Measurements from ENCODE around the gene SH3PXD2B. TPM values are rescaled to one million over a fixed set of nuclear protein-coding genes. Genes with fewer than 3 reads are reported as not detected.

Gene SH3PXD2B
- total and polyA plus RNA-seq, 2 of the 13 experiments (the other 11 are each of a cell fraction or from before 2014, with no cell fraction given): 3.4 to 4.6 TPM

- TF ChIP-seq HDAC6 (IDR thresholded peaks at IDR 0.05; ENCODE audit: low read depth, low read length): no peak
- TF ChIP-seq SIN3A (IDR thresholded peaks at IDR 0.05; ENCODE audit: borderline replicate concordance, low read depth, low read length): peak; percentile 22; the same call in 1 of the 2 replicates
Observed at GRCh38 chr5:172283862-172284610, 170.3 kb downstream of the SH3PXD2B start (continued).

GRCh38 chr5:172283020-172283861, 171.1 kb downstream of the SH3PXD2B start, which contains the start of gene UBTD2:
Gene UBTD2 (minus strand): TSS chr5:172283764. CDS start chr5:172283665, 99 bp downstream.
- DNase-seq (ENCODE audit: low spot score): peak; percentile 45
- CTCF ChIA-PET (ENCODE audit: low intra/inter-chr PET ratio, low total read pairs): no interaction called here
- Histone ChIP-seq H3K4me2 (ENCODE audit: low read depth, low read length) (peak within 1 kb of the TSS; percentile 95), H3K4me3 (replicated peaks in 1 of 3; ENCODE audit: insufficient read depth in 1 of 3, low read depth in 2 of 3, low read length in 3 of 3) (peak within 1 kb of the TSS; percentile 82 to 89 (median 87)), H3K4me1 (ENCODE audit: insufficient read depth, low read length) (peaks cover 64% of the 10 kb centered on the region), H2AFZ (ENCODE audit: low read length) (peak within 1 kb of the TSS; percentile 78), H3K27ac (ENCODE audit: extremely low read length, insufficient read depth, low read length) (peak within 1 kb of the TSS; percentile 84), H3K27me3 (ENCODE audit: control insufficient read depth in 1 of 2, insufficient read depth in 2 of 2, low read length in 2 of 2) (no peaks in the 10 kb centered on the region; a peak in 1 of 5 replicates), H3K79me2 (ENCODE audit: insufficient read depth, low read length) (peaks cover 48% of the 10 kb centered on the region), H4K20me1 (ENCODE audit: insufficient read depth, low read length) (0 out of 2 replicates have a peak, but pooled peaks cover 9% of the 10 kb centered on the region), H3K36me3 (replicated peaks in 1 of 2; ENCODE audit: control insufficient read depth in 1 of 2, insufficient read depth in 2 of 2, low read length in 2 of 2) (no peaks in the 10 kb centered on the region), H3K9me3 (ENCODE audit: low read length) (no peaks in the 10 kb centered on the region), H3K9ac (ENCODE audit: insufficient read depth, low read depth, low read length) (peak within 1 kb of the TSS; percentile 82)
- WGBS (ENCODE audit: low lambda C conversion rate): 0% methylated on average over 19 of the region's 87 CpGs
- in situ Hi-C loops (cut with HindIII; ENCODE audit: extremely low pct_ligation_motif_present, low pct_unique_long_range_greater_than_20kb): loop anchor here (10.0 kb wide), 1 partner anchor 178 kb away; no protein-coding TSS in a partner anchor
- intact Hi-C loops (cut with micrococcal nuclease; ENCODE audit: unreplicated experiment): loop anchor here (5.0 kb wide), 2 partner anchors 46 to 76 kb away; no protein-coding TSS in a partner anchor
- POLR2A ChIA-PET: interaction anchor here (0.9 to 2.3 kb wide), 7 partner anchors 10 to 118 kb away, joined by 3 to 10 read pairs (median 5); no protein-coding TSS in a partner anchor
- peak; percentile 83 for ATAC-seq
- no TSS peak for BruUV-seq (replicated peaks)
- no peak for FAIRE-seq
- TF ChIP-seq GFI1 (CRISPR knock-in tag; IDR thresholded peaks at IDR 0.05; ENCODE audit: borderline replicate concordance): no peak
- 0 out of 2 replicates have a peak, but pooled peaks have one; percentile 25 for TF ChIP-seq ZNF367 (CRISPR knock-in tag; IDR thresholded peaks at IDR 0.05; ENCODE audit: borderline replicate concordance)
- TF ChIP-seq, protein P1, sequence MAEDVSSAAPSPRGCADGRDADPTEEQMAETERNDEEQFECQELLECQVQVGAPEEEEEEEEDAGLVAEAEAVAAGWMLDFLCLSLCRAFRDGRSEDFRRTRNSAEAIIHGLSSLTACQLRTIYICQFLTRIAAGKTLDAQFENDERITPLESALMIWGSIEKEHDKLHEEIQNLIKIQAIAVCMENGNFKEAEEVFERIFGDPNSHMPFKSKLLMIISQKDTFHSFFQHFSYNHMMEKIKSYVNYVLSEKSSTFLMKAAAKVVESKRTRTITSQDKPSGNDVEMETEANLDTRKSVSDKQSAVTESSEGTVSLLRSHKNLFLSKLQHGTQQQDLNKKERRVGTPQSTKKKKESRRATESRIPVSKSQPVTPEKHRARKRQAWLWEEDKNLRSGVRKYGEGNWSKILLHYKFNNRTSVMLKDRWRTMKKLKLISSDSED (CRISPR knock-in tag; IDR thresholded peaks at IDR 0.05): no peak
- TF ChIP-seq ZSCAN5A (CRISPR knock-in tag; IDR thresholded peaks at IDR 0.05; ENCODE audit: borderline replicate concordance): no peak
- TF ChIP-seq MXI1 (IDR thresholded peaks at IDR 0.05; ENCODE audit: borderline replicate concordance, low read depth, low read length): no peak; the same call in 2 of the 3 replicates
- TF ChIP-seq, protein P2, sequence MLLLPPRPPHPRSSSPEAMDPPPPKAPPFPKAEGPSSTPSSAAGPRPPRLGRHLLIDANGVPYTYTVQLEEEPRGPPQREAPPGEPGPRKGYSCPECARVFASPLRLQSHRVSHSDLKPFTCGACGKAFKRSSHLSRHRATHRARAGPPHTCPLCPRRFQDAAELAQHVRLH (CRISPR knock-in tag; IDR thresholded peaks at IDR 0.05; ENCODE audit: borderline replicate concordance, low read depth): peak; percentile 71
- peak; percentile 79 for TF ChIP-seq PHF8 (CRISPR knock-in tag; IDR thresholded peaks at IDR 0.05)
- no peak for TF ChIP-seq ZNF12 (CRISPR knock-in tag; IDR thresholded peaks at IDR 0.05)
- TF ChIP-seq, protein P3, sequence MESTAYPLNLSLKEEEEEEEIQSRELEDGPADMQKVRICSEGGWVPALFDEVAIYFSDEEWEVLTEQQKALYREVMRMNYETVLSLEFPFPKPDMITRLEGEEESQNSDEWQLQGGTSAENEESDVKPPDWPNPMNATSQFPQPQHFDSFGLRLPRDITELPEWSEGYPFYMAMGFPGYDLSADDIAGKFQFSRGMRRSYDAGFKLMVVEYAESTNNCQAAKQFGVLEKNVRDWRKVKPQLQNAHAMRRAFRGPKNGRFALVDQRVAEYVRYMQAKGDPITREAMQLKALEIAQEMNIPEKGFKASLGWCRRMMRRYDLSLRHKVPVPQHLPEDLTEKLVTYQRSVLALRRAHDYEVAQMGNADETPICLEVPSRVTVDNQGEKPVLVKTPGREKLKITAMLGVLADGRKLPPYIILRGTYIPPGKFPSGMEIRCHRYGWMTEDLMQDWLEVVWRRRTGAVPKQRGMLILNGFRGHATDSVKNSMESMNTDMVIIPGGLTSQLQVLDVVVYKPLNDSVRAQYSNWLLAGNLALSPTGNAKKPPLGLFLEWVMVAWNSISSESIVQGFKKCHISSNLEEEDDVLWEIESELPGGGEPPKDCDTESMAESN (CRISPR knock-in tag; conservative IDR thresholded peaks at IDR 0.05): no peak
- no peak for TF ChIP-seq GZF1 (CRISPR knock-in tag; IDR thresholded peaks at IDR 0.05)
- no peak for TF ChIP-seq MNT (IDR thresholded peaks at IDR 0.05)
